H9 (cell line): Measurements from ENCODE around the gene NCMAP. TPM values are rescaled to one million over a fixed set of nuclear protein-coding genes. Genes with fewer than 3 reads are reported as not detected.

Experiments used
- DNase-seq: peaks from one replicate; pipeline ENCODE4 v3.0.0-alpha.2; 2017
- H2AFZ ChIP-seq: one replicate; pipeline ENCODE4 v1.6.1; 2013; ENCODE audit warnings: mild to moderate bottlenecking, low read length, control low read depth, moderate library complexity
- H2AK5ac ChIP-seq: 2 replicates; pipeline ENCODE4 v1.6.1; 2013; ENCODE audit warnings: low read length, control low read depth, mixed read lengths; ENCODE audit not compliant: insufficient read length
- H2BK120ac ChIP-seq: one replicate; pipeline ENCODE4 v1.6.1; 2013; ENCODE audit warnings: low read depth, mild to moderate bottlenecking, low read length, control low read depth, inconsistent platforms; ENCODE audit not compliant: poor library complexity, severe bottlenecking
- H2BK12ac ChIP-seq: 2 replicates; pipeline ENCODE4 v1.6.1; 2013; ENCODE audit warnings: low read length, control low read depth, mixed read lengths, low read depth; ENCODE audit not compliant: insufficient read length
- H2BK15ac ChIP-seq: 2 replicates; pipeline ENCODE4 v1.6.1; 2013; ENCODE audit warnings: low read depth, low read length, control low read depth
- H2BK20ac ChIP-seq: one replicate; pipeline ENCODE4 v1.6.1; 2013; ENCODE audit warnings: low read depth, mild to moderate bottlenecking, low read length, control low read depth, inconsistent platforms; ENCODE audit not compliant: poor library complexity, severe bottlenecking
- H2BK5ac ChIP-seq: 2 replicates; pipeline ENCODE4 v1.6.1; 2013; ENCODE audit warnings: low read length, control low read depth, mixed read lengths; ENCODE audit not compliant: insufficient read length
- H3K14ac ChIP-seq: 2 replicates; pipeline ENCODE4 v1.6.1; 2013; ENCODE audit warnings: low read length, control low read depth; ENCODE audit not compliant: insufficient read depth
- H3K18ac ChIP-seq: 2 replicates; pipeline ENCODE4 v1.6.1; 2013; ENCODE audit warnings: low read depth, mild to moderate bottlenecking, mixed read lengths, low read length, control low read depth; ENCODE audit not compliant: insufficient read length
- H3K23ac ChIP-seq: 2 replicates; pipeline ENCODE4 v1.6.1; 2013; ENCODE audit warnings: low read length, control low read depth, mixed read lengths, low read depth; ENCODE audit not compliant: insufficient read length
- H3K23me2 ChIP-seq: 2 replicates; pipeline ENCODE4 v1.6.1; 2013; ENCODE audit warnings: low read depth, mild to moderate bottlenecking, mixed read lengths, low read length, control low read depth; ENCODE audit not compliant: insufficient read length, poor library complexity, severe bottlenecking
- H3K27ac ChIP-seq: 2 replicates; pipeline ENCODE4 v1.5.1; 2013; ENCODE audit warnings: low read length, control low read depth, mixed read lengths, low read depth; ENCODE audit not compliant: insufficient read length
- H3K27me3 ChIP-seq: 2 replicates; pipeline ENCODE4 v1.6.1; 2013; ENCODE audit warnings: low read length, control low read depth, inconsistent platforms; ENCODE audit not compliant: insufficient read depth
- H3K4ac ChIP-seq: 2 replicates; pipeline ENCODE4 v1.6.1; 2013; ENCODE audit warnings: low read depth, mild to moderate bottlenecking, control low read depth, inconsistent platforms, low read length, moderate library complexity
- H3K4me1 ChIP-seq: 2 replicates; pipeline ENCODE4 v1.6.1; 2013; ENCODE audit warnings: low read length, control low read depth, inconsistent platforms; ENCODE audit not compliant: insufficient read depth
- H3K4me2 ChIP-seq: 2 replicates; pipeline ENCODE4 v1.6.1; 2013; ENCODE audit warnings: low read length, control low read depth, mixed read lengths; ENCODE audit not compliant: insufficient read length, insufficient read depth
- H3K56ac ChIP-seq: 2 replicates; pipeline ENCODE4 v1.6.1; 2013; ENCODE audit warnings: low read depth, mild to moderate bottlenecking, mixed read lengths, low read length, control low read depth; ENCODE audit not compliant: insufficient read length
- H3K79me1 ChIP-seq: 2 replicates; pipeline ENCODE4 v1.6.1; 2013; ENCODE audit warnings: low read depth, mild to moderate bottlenecking, moderate library complexity, low read length, control low read depth, inconsistent platforms; ENCODE audit not compliant: insufficient read depth, poor library complexity, severe bottlenecking
- H3K79me2 ChIP-seq: 2 replicates; pipeline ENCODE4 v1.6.1; 2013; ENCODE audit warnings: low read length, control low read depth, inconsistent platforms; ENCODE audit not compliant: insufficient read depth
- H3K9ac ChIP-seq: 2 replicates; pipeline ENCODE4 v1.6.1; 2013; ENCODE audit warnings: low read length, control low read depth, mixed read lengths; ENCODE audit not compliant: insufficient read length; ENCODE audit errors: extremely low read depth
- H3K9me3 ChIP-seq: one replicate; pipeline ENCODE4 v1.6.1; 2013; ENCODE audit warnings: low read depth, low read length, inconsistent platforms; ENCODE audit not compliant: control insufficient read depth
- H3T11ph ChIP-seq: one replicate; pipeline ENCODE4 v1.6.1; 2013; ENCODE audit warnings: mild to moderate bottlenecking, low read length, control low read depth, inconsistent platforms
- H4K20me1 ChIP-seq: one replicate; pipeline ENCODE4 v1.6.1; 2013; ENCODE audit not compliant: control insufficient read depth, insufficient read length, insufficient read depth
- H4K5ac ChIP-seq: 2 replicates; pipeline ENCODE4 v1.6.1; 2013; ENCODE audit warnings: low read depth, mild to moderate bottlenecking, mixed read lengths, low read length, control low read depth; ENCODE audit not compliant: insufficient read length
- H4K8ac ChIP-seq: replicated peaks from 2 replicates; pipeline ENCODE4 v1.6.1; 2013; ENCODE audit warnings: low read length, control low read depth, mixed read lengths, low read depth; ENCODE audit not compliant: insufficient read length
- H4K91ac ChIP-seq: 2 replicates; pipeline ENCODE4 v1.6.1; 2013; ENCODE audit warnings: low read depth, mild to moderate bottlenecking, moderate library complexity, mixed read lengths, low read length, control low read depth; ENCODE audit not compliant: insufficient read length
- H3K27ac Mint-ChIP-seq, 3 experiments: 2 replicates in 2 of 3; 3 replicates in 1 of 3; pipeline ENCODE4 v1.8.0; 2020 to 2021; ENCODE audit warnings: mixed read lengths in 3 of 3, mild to moderate bottlenecking in 1 of 3, moderate library complexity in 1 of 3
- H3K27me3 Mint-ChIP-seq: 2 replicates; pipeline ENCODE4 v1.8.0; 2021; ENCODE audit warnings: low read depth, mild to moderate bottlenecking, moderate library complexity, mixed read lengths
- H3K36me3 Mint-ChIP-seq, 3 experiments: 2 replicates in 2 of 3; 3 replicates in 1 of 3; pipeline ENCODE4 v1.8.0; 2020 to 2021; ENCODE audit warnings: low read depth in 3 of 3, mixed read lengths in 3 of 3; ENCODE audit not compliant: insufficient read depth in 1 of 3
- H3K4me1 Mint-ChIP-seq, 2 experiments: 2 replicates each; pipeline ENCODE4 v1.8.0; 2020; ENCODE audit warnings: mixed read lengths in 2 of 2
- H3K4me3 Mint-ChIP-seq, 2 experiments: 2 replicates in 1 of 2; 3 replicates in 1 of 2; pipeline ENCODE4 v1.8.0; 2020 to 2021; ENCODE audit warnings: mild to moderate bottlenecking in 2 of 2, mixed read lengths in 2 of 2, moderate library complexity in 1 of 2
- H3K9me3 Mint-ChIP-seq, 2 experiments: 2 replicates in 1 of 2; 3 replicates in 1 of 2; pipeline ENCODE4 v1.8.0; 2020; ENCODE audit warnings: mild to moderate bottlenecking in 2 of 2, mixed read lengths in 2 of 2, moderate library complexity in 1 of 2
- CTCF ChIP-seq: fragments of 200-600 bp; sonication (generic); conservative IDR thresholded peaks from 3 replicates; pipeline ENCODE4 v1.8.0; 2021; ENCODE audit warnings: antibody characterized with exemption, mild to moderate bottlenecking
- WGBS: extraction: QIAGEN DNeasy Blood & Tissue Kit; methylation state at CpG from one replicate; pipeline ENCODE4 v1.1.7; 2013; ENCODE audit warnings: missing lambda C conversion rate, low lambda C conversion rate, mixed read lengths; ENCODE audit not compliant: insufficient read length; ENCODE audit errors: extremely low coverage; 5-methylcytosine and 5-hydroxymethylcytosine counted together
- total RNA-seq: library from RNA; stranded (reverse); gene quantifications from 2 replicates; pipeline ENCODE4 v1.2.1, GENCODE V29; 2021

Gene NCMAP
- total RNA-seq, 1 experiment from 2014 or later: 0.35 TPM

DNA sequence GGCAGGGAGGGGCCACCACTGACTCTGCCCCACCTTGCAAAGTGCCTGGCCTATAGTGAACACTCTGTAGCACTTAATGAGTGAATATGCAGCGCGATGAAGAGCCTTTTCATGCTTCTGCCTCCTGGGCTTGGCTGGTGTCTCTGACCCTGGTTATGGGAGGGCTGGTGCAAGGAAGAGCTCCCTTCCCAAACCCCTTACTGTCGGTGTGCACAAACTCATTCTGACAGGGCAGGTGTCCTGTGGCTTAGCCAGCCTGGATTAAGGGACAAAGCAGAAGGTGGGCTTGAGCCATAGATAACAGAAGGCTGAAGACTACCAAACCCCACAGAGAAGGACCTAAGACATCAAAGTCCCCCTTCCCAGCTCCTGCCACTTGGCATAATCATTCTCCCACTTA is 2.0 kb upstream of the NCMAP start:
- Histone ChIP-seq H3K4ac (no peak overlapping the region), H4K5ac (no peak overlapping the region), H3K79me1 (no peaks in the 10 kb centered on the region), H4K20me1 (no peaks in the 10 kb centered on the region), H2BK12ac (no peak overlapping the region), H4K91ac (no peak overlapping the region), H3K9me3 (no peaks in the 10 kb centered on the region), H3K9ac (no peak overlapping the region), H2AK5ac (no peak overlapping the region), H4K8ac (no peak overlapping the region), H2BK120ac (no peak overlapping the region), H3K4me2 (no peak overlapping the region), H3K23me2 (peaks cover 7% of the 10 kb centered on the region), H3K4me1 (0 out of 2 replicates have a peak, but pooled peaks cover 2% of the 10 kb centered on the region), H3K18ac (no peak overlapping the region), H2BK20ac (no peak overlapping the region), H3K23ac (no peak overlapping the region), H2BK15ac (no peak overlapping the region), H3K27me3 (no peaks in the 10 kb centered on the region; the same call in 1 of the 2 replicates), H3T11ph (no peak overlapping the region), H3K14ac (no peak overlapping the region), H3K27ac (no peak overlapping the region), H3K56ac (no peak overlapping the region), H3K79me2 (no peaks in the 10 kb centered on the region), H2BK5ac (no peak overlapping the region), H2AFZ (no peak overlapping the region)
- Mint-ChIP-seq H3K27ac (no peak overlapping the region), H3K27me3 (peaks cover 49% of the 10 kb centered on the region), H3K9me3 (no peaks in the 10 kb centered on the region), H3K4me1 (peaks cover 15 to 25% of the 10 kb centered on the region in 2 experiments), H3K36me3 (no peaks in the 10 kb centered on the region; a peak in 1 of 7 replicates), H3K4me3 (no peak overlapping the region)
- TF ChIP-seq CTCF: no peak
- WGBS: no CpG with 5 or more reads among the region's 3 CpGs
- no peak for DNase-seq
